ENCODE measurements around the gene SERGEF.

The SERGEF gene

GRCh38 chr11:17855531-17856290 lies 157.1 kb downstream of the SERGEF start:
- Histone ChIP-seq H3K9me2 (replicated peaks; ENCODE audit: control insufficient read depth, low read length) (no peaks in the 10 kb centered on the region), H3F3A (ENCODE audit: control insufficient read depth, insufficient read depth) (no peaks in the 10 kb centered on the region), H3K4me2 (ENCODE audit: low read length) (no peak overlapping the region), H3K4me1 (ENCODE audit: control insufficient read depth, low read length) (no peaks in the 10 kb centered on the region), H3K27ac (ENCODE audit: low read depth, low read length) (no peak overlapping the region), H3K79me2 (ENCODE audit: control insufficient read depth, low read length) (no peaks in the 10 kb centered on the region), H3K27me3 (ENCODE audit: control insufficient read depth, low read length) (no peaks in the 10 kb centered on the region), H3K9me3 (ENCODE audit: control insufficient read depth, insufficient read depth, low read length) (no peaks in the 10 kb centered on the region), H3K36me3 (ENCODE audit: control insufficient read depth, low read length) (no peaks in the 10 kb centered on the region), H3K4me3 (ENCODE audit: low read length) (no peak overlapping the region), H4K20me1 (ENCODE audit: control insufficient read depth, insufficient read depth, low read depth, low read length) (no peaks in the 10 kb centered on the region)
- no peak for TF ChIP-seq CTCF (IDR thresholded peaks at IDR 0.05; ENCODE audit: low read depth, low read length, poor library complexity, severe bottlenecking)
- no peak for TF ChIP-seq EZH2phosphoT487 (IDR thresholded peaks at IDR 0.05; ENCODE audit: borderline replicate concordance, low read length)

- no peak overlapping the region for H3K27ac ChIP-seq (ENCODE audit: low read depth, low read length)
- TF ChIP-seq CTCF (IDR thresholded peaks at IDR 0.05; ENCODE audit: low read depth, low read length, poor library complexity, severe bottlenecking) (no peak), EZH2phosphoT487 (IDR thresholded peaks at IDR 0.05; ENCODE audit: borderline replicate concordance, low read length) (no peak)
- no peaks in the 10 kb centered on the region for H4K20me1 ChIP-seq (ENCODE audit: control insufficient read depth, insufficient read depth, low read depth, low read length)
- no peaks in the 10 kb centered on the region for H3K79me2 ChIP-seq (ENCODE audit: control insufficient read depth, low read length)
- H3K9me2 ChIP-seq (replicated peaks; ENCODE audit: control insufficient read depth, low read length): no peaks in the 10 kb centered on the region
- H3K36me3 ChIP-seq (ENCODE audit: control insufficient read depth, low read length): no peaks in the 10 kb centered on the region
- no peaks in the 10 kb centered on the region for H3F3A ChIP-seq (ENCODE audit: control insufficient read depth, insufficient read depth)
- H3K4me1 ChIP-seq (ENCODE audit: control insufficient read depth, low read length): no peaks in the 10 kb centered on the region
- no peaks in the 10 kb centered on the region for H3K9me3 ChIP-seq (ENCODE audit: control insufficient read depth, insufficient read depth, low read length)
- no peak overlapping the region for H3K4me3 ChIP-seq (ENCODE audit: low read length)
- no peaks in the 10 kb centered on the region for H3K27me3 ChIP-seq (ENCODE audit: control insufficient read depth, low read length)
- no peak overlapping the region for H3K4me2 ChIP-seq (ENCODE audit: low read length)
Observed at GRCh38 chr11:17853280-17853679, 159.6 kb downstream of the SERGEF start.

GRCh38 chr11:17852246-17852645 lies 160.6 kb downstream of the SERGEF start:
- Histone ChIP-seq H3K4me2 (ENCODE audit: low read length) (no peak overlapping the region), H3K27ac (ENCODE audit: low read depth, low read length) (no peak overlapping the region), H3K9me3 (ENCODE audit: control insufficient read depth, insufficient read depth, low read length) (no peaks in the 10 kb centered on the region), H3K4me3 (ENCODE audit: low read length) (no peak overlapping the region), H4K20me1 (ENCODE audit: control insufficient read depth, insufficient read depth, low read depth, low read length) (no peaks in the 10 kb centered on the region), H3K9me2 (replicated peaks; ENCODE audit: control insufficient read depth, low read length) (no peaks in the 10 kb centered on the region), H3K27me3 (ENCODE audit: control insufficient read depth, low read length) (no peaks in the 10 kb centered on the region), H3K79me2 (ENCODE audit: control insufficient read depth, low read length) (no peaks in the 10 kb centered on the region), H3K4me1 (ENCODE audit: control insufficient read depth, low read length) (no peaks in the 10 kb centered on the region), H3K36me3 (ENCODE audit: control insufficient read depth, low read length) (no peaks in the 10 kb centered on the region), H3F3A (ENCODE audit: control insufficient read depth, insufficient read depth) (no peaks in the 10 kb centered on the region)
- no peak for TF ChIP-seq CTCF (IDR thresholded peaks at IDR 0.05; ENCODE audit: low read depth, low read length, poor library complexity, severe bottlenecking)
- TF ChIP-seq EZH2phosphoT487 (IDR thresholded peaks at IDR 0.05; ENCODE audit: borderline replicate concordance, low read length): no peak
